IMR-90 (cell line): Measurements from ENCODE around the gene LMNB1. TPM values are rescaled to one million over a fixed set of nuclear protein-coding genes. Genes with fewer than 3 reads are reported as not detected.

Experiments used
- ATAC-seq: fragments of 200-7000 bp; cut with Tn5 transposase; 2 replicates; pipeline ENCODE4 v1.9.1; 2020; ENCODE audit warnings: low read depth, mild to moderate bottlenecking, moderate library complexity
- BruUV-seq: library from RNA; stranded (reverse); fragments of 400-500 nt; replicated peaks from 2 replicates; lab custom pipeline; 2021; lab: Mats Ljungman, UMichigan
- CTCF ChIA-PET: fragments of 300-600 bp; formaldehyde crosslinking; extraction: SDS; loops from one replicate; lab custom pipeline; 2021; ENCODE audit warnings: antibody characterized with exemption; lab: Yijun Ruan, JAX
- POLR2A ChIA-PET: fragments of 300-600 bp; sonication (Branson Sonifier 250); formaldehyde crosslinking; loops from one replicate; lab custom pipeline; 2022; ENCODE audit warnings: antibody characterized with exemption; ENCODE audit not compliant: unreplicated experiment; lab: Charles Lee
- DNase-seq: peaks from one replicate; pipeline ENCODE4 v3.0.0; 2013
- H2AFZ ChIP-seq: replicated peaks from 2 replicates; pipeline ENCODE3; 2013; ENCODE audit warnings: low read length, mild to moderate bottlenecking; ENCODE audit not compliant: poor library complexity
- H2AK5ac ChIP-seq: 2 replicates; pipeline ENCODE4 v1.6.1; 2013; ENCODE audit warnings: low read depth, low read length, inconsistent platforms
- H2AK9ac ChIP-seq: replicated peaks from 2 replicates; pipeline ENCODE3; 2013; ENCODE audit warnings: mild to moderate bottlenecking, low read depth, low read length, moderate library complexity; ENCODE audit not compliant: poor library complexity
- H2BK120ac ChIP-seq: 2 replicates; pipeline ENCODE4 v1.6.1; 2013; ENCODE audit warnings: low read depth, low read length, inconsistent platforms
- H2BK15ac ChIP-seq: 3 replicates; pipeline ENCODE4 v1.6.1; 2013; ENCODE audit warnings: low read depth, low read length, inconsistent platforms
- H2BK20ac ChIP-seq: 2 replicates; pipeline ENCODE4 v1.6.1; 2013; ENCODE audit warnings: low read depth, mild to moderate bottlenecking, inconsistent platforms, low read length, moderate library complexity
- H2BK5ac ChIP-seq: 2 replicates; pipeline ENCODE4 v1.6.1; 2013; ENCODE audit warnings: mild to moderate bottlenecking, low read depth, low read length, inconsistent platforms; ENCODE audit not compliant: poor library complexity, severe bottlenecking
- H3K14ac ChIP-seq: replicated peaks from 2 replicates; pipeline ENCODE4 v1.6.1; 2013; ENCODE audit warnings: low read depth, low read length, inconsistent platforms
- H3K18ac ChIP-seq: 2 replicates; pipeline ENCODE4 v1.6.1; 2013; ENCODE audit warnings: low read depth, low read length, control low read depth
- H3K23ac ChIP-seq: 2 replicates; pipeline ENCODE4 v1.6.1; 2013; ENCODE audit warnings: low read depth, low read length, inconsistent platforms
- H3K27ac ChIP-seq: 2 replicates; pipeline ENCODE4 v1.5.1; 2013; ENCODE audit warnings: mild to moderate bottlenecking, control low read depth, low read length; ENCODE audit not compliant: insufficient read depth
- H3K27me3 ChIP-seq: 2 replicates; pipeline ENCODE4 v1.6.1; 2013; ENCODE audit warnings: low read length; ENCODE audit not compliant: control insufficient read depth, insufficient read depth
- H3K36me3 ChIP-seq: 2 replicates; pipeline ENCODE4 v1.6.1; 2013; ENCODE audit warnings: low read length, mixed read lengths; ENCODE audit not compliant: control insufficient read depth, insufficient read depth
- H3K4ac ChIP-seq: 2 replicates; pipeline ENCODE4 v1.6.1; 2013; ENCODE audit warnings: low read depth, low read length, inconsistent platforms
- H3K4me1 ChIP-seq: 2 replicates; pipeline ENCODE4 v1.6.1; 2013; ENCODE audit warnings: low read length, mixed read lengths; ENCODE audit not compliant: control insufficient read depth, insufficient read depth
- H3K4me2 ChIP-seq: 2 replicates; pipeline ENCODE4 v1.6.1; 2013; ENCODE audit warnings: low read depth, mild to moderate bottlenecking, control low read depth, low read length, moderate library complexity
- H3K4me3 ChIP-seq: 2 replicates; pipeline ENCODE4 v1.5.1; 2013; ENCODE audit warnings: low read depth, mild to moderate bottlenecking, control low read depth, low read length, moderate library complexity; ENCODE audit not compliant: insufficient read depth
- H3K56ac ChIP-seq: 2 replicates; pipeline ENCODE4 v1.6.1; 2013; ENCODE audit warnings: low read length, inconsistent platforms; ENCODE audit not compliant: insufficient read depth; ENCODE audit errors: extremely low read depth
- H3K79me1 ChIP-seq, 2 experiments: 2 replicates each; pipeline ENCODE4 v1.6.1; 2013; ENCODE audit warnings: low read length in 2 of 2, inconsistent platforms in 1 of 2, low read depth in 1 of 2
- H3K9ac ChIP-seq: 2 replicates; pipeline ENCODE4 v1.6.1; 2013; ENCODE audit warnings: low read depth, low read length, control low read depth
- H3K9me1 ChIP-seq: 2 replicates; pipeline ENCODE4 v1.6.1; 2013; ENCODE audit warnings: low read length, inconsistent platforms; ENCODE audit not compliant: insufficient read depth
- H3K9me3 ChIP-seq: 2 replicates; pipeline ENCODE4 v1.6.1; 2013; ENCODE audit warnings: low read length; ENCODE audit not compliant: control insufficient read depth, insufficient read depth
- H4K20me1 ChIP-seq: 2 replicates; pipeline ENCODE4 v1.6.1; 2013; ENCODE audit warnings: low read length, inconsistent platforms; ENCODE audit not compliant: insufficient read depth
- H4K5ac ChIP-seq: 2 replicates; pipeline ENCODE4 v1.6.1; 2013; ENCODE audit warnings: mild to moderate bottlenecking, low read depth, low read length, control low read depth
- H4K8ac ChIP-seq, 2 experiments: 2 replicates each; pipeline ENCODE4 v1.6.1; 2013; ENCODE audit warnings: low read depth in 2 of 2, low read length in 2 of 2, control low read depth in 1 of 2, inconsistent platforms in 1 of 2
- H4K91ac ChIP-seq: 2 replicates; pipeline ENCODE4 v1.6.1; 2013; ENCODE audit warnings: low read depth, low read length, inconsistent platforms; ENCODE audit not compliant: insufficient read depth
- CEBPB ChIP-seq: IDR thresholded peaks from 2 replicates; pipeline ENCODE4 v1.6.1; 2012; ENCODE audit warnings: low read depth, low read length, improper control_type of control experiment
- CHD1 ChIP-seq: IDR thresholded peaks from 2 replicates; pipeline ENCODE4 v1.6.1; 2012; ENCODE audit warnings: low read depth, low read length, improper control_type of control experiment
- FOS ChIP-seq: fragments of 150-350 bp; IDR thresholded peaks from 2 replicates; pipeline ENCODE4 v1.6.1; 2016; ENCODE audit warnings: low read depth, low read length
- MAFK ChIP-seq: IDR thresholded peaks from 2 replicates; pipeline ENCODE4 v1.6.1; 2012; ENCODE audit warnings: low read depth, low read length, improper control_type of control experiment
- MAZ ChIP-seq: IDR thresholded peaks from 2 replicates; pipeline ENCODE4 v1.6.1; 2012; ENCODE audit warnings: low read depth, mild to moderate bottlenecking, low read length, improper control_type of control experiment, moderate library complexity, borderline replicate concordance
- NFE2L2 ChIP-seq: fragments of 150-350 bp; IDR thresholded peaks from 2 replicates; pipeline ENCODE4 v1.6.1; 2016; ENCODE audit warnings: low read depth, mild to moderate bottlenecking, low read length
- POLR2A ChIP-seq: IDR thresholded peaks from 2 replicates; pipeline ENCODE4 v1.6.1; 2012; ENCODE audit warnings: mild to moderate bottlenecking, low read depth, low read length
- RAD21 ChIP-seq: IDR thresholded peaks from 2 replicates; pipeline ENCODE4 v1.6.1; 2012; ENCODE audit warnings: low read length, improper control_type of control experiment
- RCOR1 ChIP-seq: IDR thresholded peaks from 2 replicates; pipeline ENCODE4 v1.6.1; 2012; ENCODE audit warnings: mild to moderate bottlenecking, low read length, improper control_type of control experiment; ENCODE audit not compliant: insufficient replicate concordance
- SMC3 ChIP-seq: fragments of 150-350 bp; IDR thresholded peaks from 2 replicates; pipeline ENCODE4 v1.6.1; 2016; ENCODE audit warnings: low read depth, mild to moderate bottlenecking, antibody characterized with exemption, low read length, moderate library complexity
- WGBS, 2 experiments: methylation state at CpG; one replicate each; pipeline versions ENCODE4 v1.1.5 to v1.1.7; 2013; ENCODE audit warnings: missing lambda C conversion rate in 2 of 2; ENCODE audit not compliant: insufficient read length in 1 of 2; ENCODE audit errors: extremely low coverage in 2 of 2; 5-methylcytosine and 5-hydroxymethylcytosine counted together
- dilution Hi-C: fragments of 300-500 bp; cut with HindIII; formaldehyde crosslinking; loops from one replicate; pipeline ENCODE4 v1.14.3; 2018; ENCODE audit warnings: low sequenced_read_pairs; ENCODE audit not compliant: unreplicated experiment
- in situ Hi-C: fragments of 300-500 bp; cut with MboI; formaldehyde crosslinking; loops from 3 replicates; pipeline ENCODE4 v1.14.3; 2019; ENCODE audit warnings: low sequenced_read_pairs, inconsistent platforms, mixed read lengths
- intact Hi-C: fragments of 100-400 bp; cut with micrococcal nuclease; formaldehyde crosslinking; loops from 2 replicates; pipeline ENCODE4 v1.10.0; 2022
- polyA plus RNA-seq, 3 experiments: library from polyadenylated mRNA; depleted of rRNA; stranded (reverse); fragments of >200 nt; gene quantifications; 2 replicates each; pipeline ENCODE4 v1.2.3, GENCODE V29; 2012; ENCODE audit warnings: low replicate concordance in 1 of 3
- total RNA-seq: library from RNA; depleted of rRNA; stranded (reverse); fragments of >200 nt; gene quantifications from 2 replicates; pipeline ENCODE4 v1.2.3, GENCODE V29; 2012
- TF ChIP-seq, protein P1 (sequence below): fragments of 150-350 bp; IDR thresholded peaks from 2 replicates; pipeline ENCODE4 v1.6.1; 2017; ENCODE audit warnings: mild to moderate bottlenecking, antibody characterized with exemption, low read length, low read depth
- TF ChIP-seq, protein P2 (sequence below): fragments of 150-350 bp; IDR thresholded peaks from 2 replicates; pipeline ENCODE4 v1.6.1; 2016; ENCODE audit warnings: low read depth, mild to moderate bottlenecking, low read length, moderate library complexity, borderline replicate concordance
- TF ChIP-seq, protein P3 (sequence below): conservative IDR thresholded peaks from 2 replicates; pipeline ENCODE4 v1.5.1; 2012; ENCODE audit warnings: mild to moderate bottlenecking, low read depth, low read length, improper control_type of control experiment

Gene LMNB1
- total and polyA plus RNA-seq, 2 of the 4 experiments (the other 2 are of a cell fraction) = 36.0 to 53.6 TPM

DNA sequence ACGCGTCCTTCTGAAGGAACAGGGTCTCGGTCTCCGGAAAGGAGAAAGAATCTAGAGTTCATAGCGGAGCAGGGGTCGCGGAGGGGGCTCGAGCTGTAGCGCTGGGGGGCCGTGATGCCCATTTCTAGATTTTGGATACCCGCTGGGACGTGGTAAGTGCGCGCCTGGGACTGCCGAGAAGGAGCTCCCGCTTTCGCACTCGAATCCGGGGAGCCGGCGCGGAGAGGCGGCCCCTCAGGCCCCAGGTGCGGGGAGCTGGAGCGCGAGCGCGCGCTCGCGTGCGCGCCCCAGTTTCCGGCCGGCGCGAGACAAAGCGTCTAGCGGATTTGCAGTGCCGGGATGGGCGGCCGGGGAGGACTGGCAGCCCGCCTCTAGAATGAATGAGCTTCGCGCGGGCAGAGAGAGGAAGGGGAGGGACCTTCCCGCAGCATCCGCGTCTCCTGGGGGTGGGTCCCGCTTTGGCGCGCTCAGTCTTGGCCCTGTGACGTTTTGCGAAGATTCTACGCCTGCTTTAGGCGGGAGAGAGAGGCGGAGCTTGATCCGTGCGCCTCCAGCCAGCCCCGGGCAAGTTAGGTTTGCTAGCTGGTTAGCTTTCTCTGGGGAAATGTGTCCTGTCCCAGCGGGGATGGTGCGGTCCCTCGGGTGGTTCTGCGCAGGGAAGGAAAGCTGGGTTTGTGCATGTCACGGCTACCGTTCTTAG lies 1.2 kb downstream of the LMNB1 start:
- peak overlapping the region; percentile 20; the same call in 1 of the 2 replicates for H2BK120ac ChIP-seq
- peak overlapping the region; percentile 91 for H4K91ac ChIP-seq
- peak overlapping the region; percentile 92 for H3K23ac ChIP-seq
- H3K36me3 ChIP-seq = no peaks in the 10 kb centered on the region
- BruUV-seq = no TSS peak
- H3K18ac ChIP-seq = no peak overlapping the region
- H3K4me3 ChIP-seq = peak overlapping the region; percentile 92
- DNase-seq = peak; percentile 95
- H3K9ac ChIP-seq = peak overlapping the region; percentile 84
- ChIA-PET POLR2A (interaction anchor here (0.6 kb wide), 1 partner anchor 218 kb away, joined by 7 read pairs; no protein-coding TSS in a partner anchor), CTCF (interaction anchor here (1.0 to 1.2 kb wide), 4 partner anchors 8 to 123 kb away, joined by 3 to 6 read pairs (median 3); no protein-coding TSS in a partner anchor)
- H4K20me1 ChIP-seq = peaks cover 7% of the 10 kb centered on the region
- peak overlapping the region; percentile 99 for H2AFZ ChIP-seq
- intact Hi-C loops = loop anchor here (5.0 kb wide), 1 partner anchor 181 kb away; the partner anchor contains the start of gene ALDH7A1
- H3K4me2 ChIP-seq = peak overlapping the region; percentile 96
- H2BK20ac ChIP-seq = no peak overlapping the region
- peak overlapping the region; percentile 88 for H3K14ac ChIP-seq
- peaks cover 0 to 3% of the 10 kb centered on the region in 2 experiments; a peak in 1 of 4 replicates for H3K79me1 ChIP-seq
- no peaks in the 10 kb centered on the region for H3K9me1 ChIP-seq
- peak overlapping the region; percentile 87 for H3K27ac ChIP-seq
- no peak overlapping the region for H2BK15ac ChIP-seq
- peak overlapping the region; percentile 65 for H3K56ac ChIP-seq
- in situ Hi-C loops = loop anchor here (10.0 kb wide), 1 partner anchor 103 kb away; no protein-coding TSS in a partner anchor
- H3K9me3 ChIP-seq = no peaks in the 10 kb centered on the region
- WGBS, 2 experiments = 1% methylated on average over 42 of the region's 66 CpGs; no CpG with 5 or more reads in 1 of the 2 experiments
- peak overlapping the region; percentile 91 for H3K4ac ChIP-seq
- H2AK5ac ChIP-seq = peak overlapping the region; percentile 92
- peak overlapping the region; percentile 83 for H2BK5ac ChIP-seq
- peak overlapping the region; percentile 36 to 92; a peak in 3 of 4 replicates for H4K8ac ChIP-seq
- H3K27me3 ChIP-seq = no peaks in the 10 kb centered on the region
- peak; percentile 75 for ATAC-seq
- H4K5ac ChIP-seq = no peak overlapping the region
- no peaks in the 10 kb centered on the region for H3K4me1 ChIP-seq
- H2AK9ac ChIP-seq = peak overlapping the region; percentile 96
- dilution Hi-C loops = loop anchor here (25.0 kb wide), 1 partner anchor 116 kb away; no protein-coding TSS in a partner anchor
- TF ChIP-seq RAD21 (no peak), CHD1 (no peak), RCOR1 (no peak), SMC3 (no peak), MAZ (peak; percentile 45; the same call in 1 of the 2 replicates), POLR2A (peak; percentile 39), NFE2L2 (no peak), MAFK (no peak), CEBPB (no peak), FOS (no peak)
- TF ChIP-seq, protein P1, sequence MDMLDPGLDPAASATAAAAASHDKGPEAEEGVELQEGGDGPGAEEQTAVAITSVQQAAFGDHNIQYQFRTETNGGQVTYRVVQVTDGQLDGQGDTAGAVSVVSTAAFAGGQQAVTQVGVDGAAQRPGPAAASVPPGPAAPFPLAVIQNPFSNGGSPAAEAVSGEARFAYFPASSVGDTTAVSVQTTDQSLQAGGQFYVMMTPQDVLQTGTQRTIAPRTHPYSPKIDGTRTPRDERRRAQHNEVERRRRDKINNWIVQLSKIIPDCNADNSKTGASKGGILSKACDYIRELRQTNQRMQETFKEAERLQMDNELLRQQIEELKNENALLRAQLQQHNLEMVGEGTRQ = no peak; the same call in 1 of the 2 replicates
- TF ChIP-seq, protein P2, sequence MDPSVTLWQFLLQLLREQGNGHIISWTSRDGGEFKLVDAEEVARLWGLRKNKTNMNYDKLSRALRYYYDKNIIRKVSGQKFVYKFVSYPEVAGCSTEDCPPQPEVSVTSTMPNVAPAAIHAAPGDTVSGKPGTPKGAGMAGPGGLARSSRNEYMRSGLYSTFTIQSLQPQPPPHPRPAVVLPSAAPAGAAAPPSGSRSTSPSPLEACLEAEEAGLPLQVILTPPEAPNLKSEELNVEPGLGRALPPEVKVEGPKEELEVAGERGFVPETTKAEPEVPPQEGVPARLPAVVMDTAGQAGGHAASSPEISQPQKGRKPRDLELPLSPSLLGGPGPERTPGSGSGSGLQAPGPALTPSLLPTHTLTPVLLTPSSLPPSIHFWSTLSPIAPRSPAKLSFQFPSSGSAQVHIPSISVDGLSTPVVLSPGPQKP = no peak
- TF ChIP-seq, protein P3, sequence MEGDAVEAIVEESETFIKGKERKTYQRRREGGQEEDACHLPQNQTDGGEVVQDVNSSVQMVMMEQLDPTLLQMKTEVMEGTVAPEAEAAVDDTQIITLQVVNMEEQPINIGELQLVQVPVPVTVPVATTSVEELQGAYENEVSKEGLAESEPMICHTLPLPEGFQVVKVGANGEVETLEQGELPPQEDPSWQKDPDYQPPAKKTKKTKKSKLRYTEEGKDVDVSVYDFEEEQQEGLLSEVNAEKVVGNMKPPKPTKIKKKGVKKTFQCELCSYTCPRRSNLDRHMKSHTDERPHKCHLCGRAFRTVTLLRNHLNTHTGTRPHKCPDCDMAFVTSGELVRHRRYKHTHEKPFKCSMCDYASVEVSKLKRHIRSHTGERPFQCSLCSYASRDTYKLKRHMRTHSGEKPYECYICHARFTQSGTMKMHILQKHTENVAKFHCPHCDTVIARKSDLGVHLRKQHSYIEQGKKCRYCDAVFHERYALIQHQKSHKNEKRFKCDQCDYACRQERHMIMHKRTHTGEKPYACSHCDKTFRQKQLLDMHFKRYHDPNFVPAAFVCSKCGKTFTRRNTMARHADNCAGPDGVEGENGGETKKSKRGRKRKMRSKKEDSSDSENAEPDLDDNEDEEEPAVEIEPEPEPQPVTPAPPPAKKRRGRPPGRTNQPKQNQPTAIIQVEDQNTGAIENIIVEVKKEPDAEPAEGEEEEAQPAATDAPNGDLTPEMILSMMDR = no peak
